H9 (cell line): ENCODE results near the gene PFKP. TPM values are rescaled to one million over a fixed set of nuclear protein-coding genes. Genes with fewer than 3 reads are reported as not detected.

Source experiments
- DNase-seq: peaks from one replicate; pipeline ENCODE4 v3.0.0-alpha.2; 2017
- H2AFZ ChIP-seq: one replicate; pipeline ENCODE4 v1.6.1; 2013; ENCODE audit warnings: mild to moderate bottlenecking, low read length, control low read depth, moderate library complexity
- H2AK5ac ChIP-seq: 2 replicates; pipeline ENCODE4 v1.6.1; 2013; ENCODE audit warnings: low read length, control low read depth, mixed read lengths; ENCODE audit not compliant: insufficient read length
- H2BK120ac ChIP-seq: one replicate; pipeline ENCODE4 v1.6.1; 2013; ENCODE audit warnings: low read depth, mild to moderate bottlenecking, low read length, control low read depth, inconsistent platforms; ENCODE audit not compliant: poor library complexity, severe bottlenecking
- H2BK12ac ChIP-seq: 2 replicates; pipeline ENCODE4 v1.6.1; 2013; ENCODE audit warnings: low read length, control low read depth, mixed read lengths, low read depth; ENCODE audit not compliant: insufficient read length
- H2BK15ac ChIP-seq: 2 replicates; pipeline ENCODE4 v1.6.1; 2013; ENCODE audit warnings: low read depth, low read length, control low read depth
- H2BK20ac ChIP-seq: one replicate; pipeline ENCODE4 v1.6.1; 2013; ENCODE audit warnings: low read depth, mild to moderate bottlenecking, low read length, control low read depth, inconsistent platforms; ENCODE audit not compliant: poor library complexity, severe bottlenecking
- H2BK5ac ChIP-seq: 2 replicates; pipeline ENCODE4 v1.6.1; 2013; ENCODE audit warnings: low read length, control low read depth, mixed read lengths; ENCODE audit not compliant: insufficient read length
- H3K14ac ChIP-seq: 2 replicates; pipeline ENCODE4 v1.6.1; 2013; ENCODE audit warnings: low read length, control low read depth; ENCODE audit not compliant: insufficient read depth
- H3K18ac ChIP-seq: 2 replicates; pipeline ENCODE4 v1.6.1; 2013; ENCODE audit warnings: low read depth, mild to moderate bottlenecking, mixed read lengths, low read length, control low read depth; ENCODE audit not compliant: insufficient read length
- H3K23ac ChIP-seq: 2 replicates; pipeline ENCODE4 v1.6.1; 2013; ENCODE audit warnings: low read length, control low read depth, mixed read lengths, low read depth; ENCODE audit not compliant: insufficient read length
- H3K23me2 ChIP-seq: 2 replicates; pipeline ENCODE4 v1.6.1; 2013; ENCODE audit warnings: low read depth, mild to moderate bottlenecking, mixed read lengths, low read length, control low read depth; ENCODE audit not compliant: insufficient read length, poor library complexity, severe bottlenecking
- H3K27ac ChIP-seq: 2 replicates; pipeline ENCODE4 v1.5.1; 2013; ENCODE audit warnings: low read length, control low read depth, mixed read lengths, low read depth; ENCODE audit not compliant: insufficient read length
- H3K27me3 ChIP-seq: 2 replicates; pipeline ENCODE4 v1.6.1; 2013; ENCODE audit warnings: low read length, control low read depth, inconsistent platforms; ENCODE audit not compliant: insufficient read depth
- H3K4ac ChIP-seq: 2 replicates; pipeline ENCODE4 v1.6.1; 2013; ENCODE audit warnings: low read depth, mild to moderate bottlenecking, control low read depth, inconsistent platforms, low read length, moderate library complexity
- H3K4me1 ChIP-seq: 2 replicates; pipeline ENCODE4 v1.6.1; 2013; ENCODE audit warnings: low read length, control low read depth, inconsistent platforms; ENCODE audit not compliant: insufficient read depth
- H3K4me2 ChIP-seq: 2 replicates; pipeline ENCODE4 v1.6.1; 2013; ENCODE audit warnings: low read length, control low read depth, mixed read lengths; ENCODE audit not compliant: insufficient read length, insufficient read depth
- H3K56ac ChIP-seq: 2 replicates; pipeline ENCODE4 v1.6.1; 2013; ENCODE audit warnings: low read depth, mild to moderate bottlenecking, mixed read lengths, low read length, control low read depth; ENCODE audit not compliant: insufficient read length
- H3K79me1 ChIP-seq: 2 replicates; pipeline ENCODE4 v1.6.1; 2013; ENCODE audit warnings: low read depth, mild to moderate bottlenecking, moderate library complexity, low read length, control low read depth, inconsistent platforms; ENCODE audit not compliant: insufficient read depth, poor library complexity, severe bottlenecking
- H3K79me2 ChIP-seq: 2 replicates; pipeline ENCODE4 v1.6.1; 2013; ENCODE audit warnings: low read length, control low read depth, inconsistent platforms; ENCODE audit not compliant: insufficient read depth
- H3K9ac ChIP-seq: 2 replicates; pipeline ENCODE4 v1.6.1; 2013; ENCODE audit warnings: low read length, control low read depth, mixed read lengths; ENCODE audit not compliant: insufficient read length; ENCODE audit errors: extremely low read depth
- H3K9me3 ChIP-seq: one replicate; pipeline ENCODE4 v1.6.1; 2013; ENCODE audit warnings: low read depth, low read length, inconsistent platforms; ENCODE audit not compliant: control insufficient read depth
- H3T11ph ChIP-seq: one replicate; pipeline ENCODE4 v1.6.1; 2013; ENCODE audit warnings: mild to moderate bottlenecking, low read length, control low read depth, inconsistent platforms
- H4K20me1 ChIP-seq: one replicate; pipeline ENCODE4 v1.6.1; 2013; ENCODE audit not compliant: control insufficient read depth, insufficient read length, insufficient read depth
- H4K5ac ChIP-seq: 2 replicates; pipeline ENCODE4 v1.6.1; 2013; ENCODE audit warnings: low read depth, mild to moderate bottlenecking, mixed read lengths, low read length, control low read depth; ENCODE audit not compliant: insufficient read length
- H4K8ac ChIP-seq: replicated peaks from 2 replicates; pipeline ENCODE4 v1.6.1; 2013; ENCODE audit warnings: low read length, control low read depth, mixed read lengths, low read depth; ENCODE audit not compliant: insufficient read length
- H4K91ac ChIP-seq: 2 replicates; pipeline ENCODE4 v1.6.1; 2013; ENCODE audit warnings: low read depth, mild to moderate bottlenecking, moderate library complexity, mixed read lengths, low read length, control low read depth; ENCODE audit not compliant: insufficient read length
- H3K27ac Mint-ChIP-seq, 3 experiments: 2 replicates in 2 of 3; 3 replicates in 1 of 3; pipeline ENCODE4 v1.8.0; 2020 to 2021; ENCODE audit warnings: mixed read lengths in 3 of 3, mild to moderate bottlenecking in 1 of 3, moderate library complexity in 1 of 3
- H3K27me3 Mint-ChIP-seq: 2 replicates; pipeline ENCODE4 v1.8.0; 2021; ENCODE audit warnings: low read depth, mild to moderate bottlenecking, moderate library complexity, mixed read lengths
- H3K36me3 Mint-ChIP-seq, 3 experiments: 2 replicates in 2 of 3; 3 replicates in 1 of 3; pipeline ENCODE4 v1.8.0; 2020 to 2021; ENCODE audit warnings: low read depth in 3 of 3, mixed read lengths in 3 of 3; ENCODE audit not compliant: insufficient read depth in 1 of 3
- H3K4me1 Mint-ChIP-seq, 2 experiments: 2 replicates each; pipeline ENCODE4 v1.8.0; 2020; ENCODE audit warnings: mixed read lengths in 2 of 2
- H3K4me3 Mint-ChIP-seq, 2 experiments: 2 replicates in 1 of 2; 3 replicates in 1 of 2; pipeline ENCODE4 v1.8.0; 2020 to 2021; ENCODE audit warnings: mild to moderate bottlenecking in 2 of 2, mixed read lengths in 2 of 2, moderate library complexity in 1 of 2
- H3K9me3 Mint-ChIP-seq, 2 experiments: 2 replicates in 1 of 2; 3 replicates in 1 of 2; pipeline ENCODE4 v1.8.0; 2020; ENCODE audit warnings: mild to moderate bottlenecking in 2 of 2, mixed read lengths in 2 of 2, moderate library complexity in 1 of 2
- WGBS: extraction: QIAGEN DNeasy Blood & Tissue Kit; methylation state at CpG from one replicate; pipeline ENCODE4 v1.1.7; 2013; ENCODE audit warnings: missing lambda C conversion rate, low lambda C conversion rate, mixed read lengths; ENCODE audit not compliant: insufficient read length; ENCODE audit errors: extremely low coverage; 5-methylcytosine and 5-hydroxymethylcytosine counted together
- total RNA-seq: library from RNA; stranded (reverse); gene quantifications from 2 replicates; pipeline ENCODE4 v1.2.1, GENCODE V29; 2021
- TF ChIP-seq, protein P1 (sequence below): fragments of 200-600 bp; sonication (generic); conservative IDR thresholded peaks from 3 replicates; pipeline ENCODE4 v1.8.0; 2021; ENCODE audit warnings: antibody characterized with exemption, mild to moderate bottlenecking

Gene PFKP
- total RNA-seq, 1 experiment from 2014 or later = 145 TPM

DNA sequence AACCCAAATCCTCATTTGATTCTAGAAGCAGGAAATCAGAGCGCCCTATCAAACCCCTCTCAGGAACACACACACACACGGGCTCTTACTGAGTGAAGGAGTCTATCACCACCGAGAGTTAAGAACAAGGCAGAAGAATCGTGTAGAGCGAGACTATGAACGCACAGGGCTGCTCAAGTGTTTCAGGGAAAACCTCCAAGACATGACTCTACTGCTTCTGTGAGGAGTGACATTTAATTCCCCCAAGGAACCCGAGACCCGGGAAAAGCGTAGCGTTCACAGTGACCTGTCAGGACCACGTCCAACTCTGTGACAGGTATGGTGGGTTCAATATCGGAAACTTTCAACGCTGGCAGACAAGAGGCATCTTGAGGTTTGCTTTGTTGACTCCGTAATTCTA, 83.6 kb downstream of the PFKP start:
- H3K27ac ChIP-seq = no peak overlapping the region
- H3K4ac ChIP-seq = no peak overlapping the region
- H2BK12ac ChIP-seq = no peak overlapping the region
- no peak overlapping the region for H2BK5ac ChIP-seq
- H3K23me2 ChIP-seq = no peaks in the 10 kb centered on the region
- H3K9me3 ChIP-seq = no peaks in the 10 kb centered on the region
- H3K4me1 Mint-ChIP-seq = no peaks in the 10 kb centered on the region
- H3K79me2 ChIP-seq = no peaks in the 10 kb centered on the region
- no peak overlapping the region for H2BK20ac ChIP-seq
- peaks cover 20 to 74% (median 58%) of the 10 kb centered on the region in 3 experiments; a peak in 6 of 7 replicates for H3K36me3 Mint-ChIP-seq
- H3K23ac ChIP-seq = no peak overlapping the region
- no peak overlapping the region for H3K9ac ChIP-seq
- H2AFZ ChIP-seq = no peak overlapping the region
- no peaks in the 10 kb centered on the region for H4K20me1 ChIP-seq
- H2BK15ac ChIP-seq = no peak overlapping the region
- TF ChIP-seq, protein P1, sequence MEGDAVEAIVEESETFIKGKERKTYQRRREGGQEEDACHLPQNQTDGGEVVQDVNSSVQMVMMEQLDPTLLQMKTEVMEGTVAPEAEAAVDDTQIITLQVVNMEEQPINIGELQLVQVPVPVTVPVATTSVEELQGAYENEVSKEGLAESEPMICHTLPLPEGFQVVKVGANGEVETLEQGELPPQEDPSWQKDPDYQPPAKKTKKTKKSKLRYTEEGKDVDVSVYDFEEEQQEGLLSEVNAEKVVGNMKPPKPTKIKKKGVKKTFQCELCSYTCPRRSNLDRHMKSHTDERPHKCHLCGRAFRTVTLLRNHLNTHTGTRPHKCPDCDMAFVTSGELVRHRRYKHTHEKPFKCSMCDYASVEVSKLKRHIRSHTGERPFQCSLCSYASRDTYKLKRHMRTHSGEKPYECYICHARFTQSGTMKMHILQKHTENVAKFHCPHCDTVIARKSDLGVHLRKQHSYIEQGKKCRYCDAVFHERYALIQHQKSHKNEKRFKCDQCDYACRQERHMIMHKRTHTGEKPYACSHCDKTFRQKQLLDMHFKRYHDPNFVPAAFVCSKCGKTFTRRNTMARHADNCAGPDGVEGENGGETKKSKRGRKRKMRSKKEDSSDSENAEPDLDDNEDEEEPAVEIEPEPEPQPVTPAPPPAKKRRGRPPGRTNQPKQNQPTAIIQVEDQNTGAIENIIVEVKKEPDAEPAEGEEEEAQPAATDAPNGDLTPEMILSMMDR = no peak
- H2BK120ac ChIP-seq = no peak overlapping the region
- H4K8ac ChIP-seq = no peak overlapping the region
- no peaks in the 10 kb centered on the region for H3K27me3 Mint-ChIP-seq
- H4K5ac ChIP-seq = no peak overlapping the region
- no peak overlapping the region for H3T11ph ChIP-seq
- H2AK5ac ChIP-seq = no peak overlapping the region
- DNase-seq = no peak
- no peaks in the 10 kb centered on the region for H3K27me3 ChIP-seq
- no peaks in the 10 kb centered on the region for H3K79me1 ChIP-seq
- WGBS = no CpG with 5 or more reads among the region's 14 CpGs
- H3K4me3 Mint-ChIP-seq = no peak overlapping the region
- H3K18ac ChIP-seq = no peak overlapping the region
- H3K9me3 Mint-ChIP-seq = no peaks in the 10 kb centered on the region
- no peak overlapping the region for H3K14ac ChIP-seq
- no peaks in the 10 kb centered on the region for H3K4me1 ChIP-seq
- no peak overlapping the region for H3K56ac ChIP-seq
- H3K27ac Mint-ChIP-seq = 0 out of 7 replicates have a peak overlapping the region, but pooled peaks of 1 of the 3 experiments have one; percentile 21
- H3K4me2 ChIP-seq = no peak overlapping the region
- no peak overlapping the region for H4K91ac ChIP-seq
